ENCODE data around the gene PLXNA4.

Gene PLXNA4

DNA sequence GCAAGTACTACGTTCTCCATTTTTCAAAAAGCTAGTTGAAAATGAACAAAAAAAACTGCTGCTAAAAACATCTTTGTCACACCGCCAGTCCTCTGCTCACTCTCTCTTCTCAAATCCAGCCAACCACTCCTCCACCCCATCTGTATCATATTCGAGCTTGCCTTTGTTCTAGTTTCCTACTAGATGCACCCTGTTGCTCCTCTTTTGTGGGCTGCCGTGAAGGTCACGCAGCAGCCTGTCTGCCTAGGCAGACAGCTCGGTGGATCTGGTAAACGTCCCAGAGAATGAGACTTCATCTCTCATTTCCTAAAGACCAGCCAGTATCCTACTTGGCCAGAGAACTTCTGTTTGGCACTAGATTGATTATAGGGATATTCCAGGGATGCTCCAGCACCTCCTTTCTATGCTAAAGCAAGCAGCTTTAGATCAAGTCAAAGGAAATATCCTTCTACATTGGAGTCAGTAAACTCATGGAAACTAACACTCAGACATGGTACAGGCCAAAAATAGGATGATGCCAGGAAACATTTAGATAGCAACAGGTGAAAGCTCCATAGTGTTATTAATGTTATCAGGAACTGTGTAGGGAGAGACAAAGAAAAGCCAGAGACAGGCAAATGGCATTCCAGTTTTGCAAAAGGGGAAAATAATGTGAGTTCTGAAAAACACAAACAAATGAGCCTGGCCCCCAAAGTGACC, 8.7 kb upstream of the PLXNA4 start:
- DNase-seq: no peak

DNA sequence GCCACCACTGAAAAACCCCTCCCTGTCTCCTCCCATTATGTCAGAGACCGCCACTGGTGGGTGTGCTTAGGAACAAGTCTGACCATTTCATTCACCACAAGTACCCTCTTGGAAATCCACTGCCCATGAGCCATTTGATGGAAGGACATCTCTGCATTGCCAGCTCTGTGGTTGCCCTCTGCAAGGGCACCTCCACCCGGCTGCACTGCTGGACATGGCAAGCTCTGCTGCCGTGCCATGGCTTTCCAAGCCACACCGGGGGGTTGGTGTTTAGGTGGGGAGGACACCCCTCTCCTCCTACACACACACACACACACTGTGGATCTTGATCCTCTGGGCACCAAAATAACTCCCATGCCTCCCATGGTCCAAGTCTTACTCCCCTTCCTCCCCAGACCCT, 5.2 kb upstream of the PLXNA4 start:
- no peak for DNase-seq

DNA sequence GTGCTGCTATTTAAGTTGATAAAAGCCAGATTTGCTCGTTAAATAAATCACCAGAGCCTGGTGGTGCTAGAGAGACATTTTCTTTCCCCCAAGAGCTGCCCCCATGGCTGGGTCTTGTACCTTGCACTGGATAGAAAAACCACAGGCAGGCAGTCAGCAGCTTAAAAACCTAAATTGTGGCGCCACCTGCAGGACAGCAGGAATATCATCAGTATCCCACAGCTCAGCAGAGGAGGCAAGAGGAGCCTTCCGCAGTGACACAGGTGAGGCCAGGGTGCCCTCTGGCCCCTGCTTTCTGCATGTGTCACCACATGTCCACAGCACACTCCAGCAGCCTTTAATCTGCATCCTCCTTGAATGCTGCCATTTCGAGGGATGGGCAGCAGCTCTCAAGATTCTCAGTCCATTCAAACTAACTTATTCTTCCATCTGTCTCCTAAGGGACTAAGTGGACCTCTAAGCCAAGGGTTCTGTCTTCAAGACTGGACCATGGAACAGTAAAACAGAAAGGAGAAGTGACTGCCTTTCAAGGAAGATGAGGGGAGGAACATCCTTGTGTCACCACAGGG, 4.5 kb upstream of the PLXNA4 start:
- peak; percentile 79 for DNase-seq

GRCh38 chr7:132580277-132580676, 4.0 kb upstream of the PLXNA4 start:
- DNase-seq: no peak

DNA sequence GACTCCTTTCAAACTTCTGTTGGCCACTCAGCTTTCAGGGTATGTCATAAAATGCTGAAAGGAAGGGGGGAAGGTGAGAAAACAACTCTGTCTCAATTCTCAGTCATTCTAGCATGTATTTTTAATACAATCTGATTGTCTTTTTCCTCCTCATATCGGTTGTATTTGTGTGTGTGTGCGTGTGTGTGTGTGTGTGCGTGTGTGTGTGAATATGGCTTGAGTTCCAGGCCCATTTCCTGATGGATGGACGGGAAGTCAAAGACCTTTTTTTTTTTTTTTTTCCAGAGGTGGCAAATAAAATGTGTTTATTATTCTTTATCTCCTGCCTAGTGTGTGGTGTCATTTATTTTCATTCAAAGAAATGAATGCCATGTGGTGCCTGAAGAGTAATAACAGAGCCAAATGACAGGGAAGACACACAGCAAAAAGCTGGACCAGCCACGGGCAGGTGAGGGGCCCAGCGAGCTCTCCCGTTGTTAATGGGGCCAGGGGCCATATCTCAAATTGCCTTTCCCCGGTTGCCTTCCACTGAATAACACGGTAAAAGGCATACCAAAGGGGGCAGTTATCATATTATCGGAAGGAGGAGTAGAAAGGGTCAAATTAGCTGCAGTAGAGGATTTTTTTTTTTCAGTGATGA, 3.1 kb upstream of the PLXNA4 start:
- no peak for DNase-seq

DNA sequence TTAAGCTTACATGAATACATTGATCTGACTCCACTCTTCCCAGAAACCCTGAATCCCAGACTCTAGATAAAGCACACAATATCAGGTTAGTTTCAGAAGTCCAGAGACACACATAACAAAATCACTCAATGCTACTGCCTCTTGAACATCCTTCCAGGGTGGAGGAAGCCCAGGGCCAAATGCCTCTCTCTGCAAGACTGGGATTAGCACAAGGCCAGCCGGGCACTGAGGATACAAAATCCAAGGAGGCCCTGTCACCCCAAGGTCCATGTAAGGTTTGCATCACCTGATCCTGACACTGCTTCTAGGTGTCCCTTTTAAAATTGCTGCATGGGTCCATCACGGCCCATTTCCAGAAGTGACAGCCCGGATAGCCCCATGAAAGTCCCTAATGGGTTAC, 2.6 kb upstream of the PLXNA4 start:
- no peak for DNase-seq

DNA sequence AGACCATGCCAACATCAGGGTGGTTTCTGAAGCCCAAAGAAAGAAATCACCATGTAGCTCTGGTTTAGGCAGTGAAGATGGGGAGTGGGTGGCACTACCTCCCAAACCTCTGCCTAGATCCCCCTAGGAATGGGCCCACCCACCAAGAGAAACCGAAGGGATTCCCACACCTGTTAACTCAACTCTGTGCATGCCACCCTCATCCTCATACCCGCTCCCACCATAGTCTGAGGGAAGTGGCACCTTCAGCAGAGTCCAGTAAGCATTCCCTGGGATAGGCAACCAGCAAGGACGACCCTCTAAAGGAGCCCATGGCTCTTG, 1.7 kb upstream of the PLXNA4 start:
- DNase-seq: no peak

GRCh38 chr7:132577206-132578049, 1.2 kb upstream of the PLXNA4 start:
- DNase-seq: peak; percentile 92

GRCh38 chr7:132576721-132577085, 433 bp upstream of the PLXNA4 start:
- no peak for DNase-seq

DNA sequence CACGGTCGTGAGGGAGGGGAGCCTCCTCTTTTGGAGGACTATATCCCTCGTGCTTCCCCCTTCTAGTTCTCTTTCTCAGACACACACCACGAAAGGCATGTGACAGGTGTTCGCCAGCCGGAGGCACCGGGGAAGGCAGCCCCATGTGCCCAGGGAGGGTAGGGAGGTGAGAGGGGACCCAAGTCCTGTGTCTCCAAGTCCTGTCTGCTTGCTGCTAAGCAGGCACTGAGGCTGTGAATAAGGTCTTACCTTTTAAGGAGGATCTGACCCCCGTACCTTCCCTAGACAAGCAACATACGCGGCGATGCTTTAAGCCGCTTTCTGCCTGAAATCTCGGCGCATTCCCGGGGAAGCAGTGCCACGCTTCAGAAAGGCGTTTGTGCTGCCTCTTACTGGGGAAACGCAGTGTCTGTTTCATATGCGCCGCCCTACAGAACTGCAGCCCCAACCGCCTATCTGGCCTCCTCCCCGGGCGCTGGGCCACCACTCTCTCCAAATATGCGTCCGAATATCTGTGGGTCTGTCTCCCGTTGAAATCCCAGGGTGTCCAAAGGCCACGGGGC, 770 bp downstream of the PLXNA4 start:
- DNase-seq: peak; percentile 65

DNA sequence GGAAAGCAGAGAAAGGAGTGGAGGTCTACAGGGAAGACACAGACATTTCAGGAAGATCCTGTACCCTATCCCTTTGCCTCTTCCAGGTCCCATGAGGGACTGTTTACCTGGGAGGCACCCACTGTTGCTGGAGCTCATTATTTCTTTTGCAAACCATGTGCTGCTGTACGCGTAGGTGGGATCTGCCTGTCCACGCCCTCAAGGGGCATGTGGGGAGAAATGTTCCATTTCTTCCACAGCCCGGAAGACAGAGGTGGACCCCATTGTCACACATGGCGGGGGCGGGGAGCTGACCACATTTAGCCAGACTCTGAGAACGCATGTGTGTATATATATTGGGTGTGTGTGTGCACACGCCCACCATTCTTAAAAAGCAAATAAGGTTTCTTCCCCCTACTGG, 2.0 kb downstream of the PLXNA4 start:
- DNase-seq: no peak

DNA sequence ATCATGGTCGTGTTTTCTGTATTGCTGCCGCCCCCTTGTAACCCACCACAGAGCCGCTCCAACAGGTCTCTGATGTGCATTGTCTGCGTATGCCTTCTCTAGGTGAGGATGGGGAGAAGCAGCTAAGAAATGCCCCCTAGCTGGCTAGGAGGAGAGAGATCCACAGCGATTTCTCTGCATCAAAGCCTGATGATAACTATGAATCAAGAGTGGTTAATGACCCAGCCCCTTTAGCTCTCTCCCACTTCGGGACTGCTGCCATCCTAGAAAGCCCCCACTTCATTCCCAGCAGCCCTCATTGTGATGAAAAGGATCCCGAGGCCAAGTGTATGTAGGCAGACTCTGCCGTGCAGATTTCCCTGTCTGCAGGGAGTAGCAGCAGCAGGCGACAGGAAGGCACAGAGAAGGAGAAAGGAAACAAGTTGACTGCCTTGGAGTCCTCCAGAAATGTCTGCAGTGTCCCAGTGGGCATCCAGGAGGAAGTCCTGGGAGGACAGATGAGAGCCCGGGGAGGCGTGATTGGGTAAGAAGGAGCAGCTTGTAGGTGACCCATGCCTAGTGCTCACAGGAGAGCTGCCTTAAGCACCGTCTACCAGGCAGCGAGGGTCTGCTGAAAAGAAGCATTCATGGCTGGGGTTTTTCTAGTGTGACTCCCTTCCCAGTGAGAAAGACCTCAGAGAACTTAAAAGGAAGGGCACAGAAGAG, 2.9 kb downstream of the PLXNA4 start:
- no peak for DNase-seq

- DNase-seq: no peak
Observed at GRCh38 chr7:132572526-132572925, 3.7 kb downstream of the PLXNA4 start.

DNA sequence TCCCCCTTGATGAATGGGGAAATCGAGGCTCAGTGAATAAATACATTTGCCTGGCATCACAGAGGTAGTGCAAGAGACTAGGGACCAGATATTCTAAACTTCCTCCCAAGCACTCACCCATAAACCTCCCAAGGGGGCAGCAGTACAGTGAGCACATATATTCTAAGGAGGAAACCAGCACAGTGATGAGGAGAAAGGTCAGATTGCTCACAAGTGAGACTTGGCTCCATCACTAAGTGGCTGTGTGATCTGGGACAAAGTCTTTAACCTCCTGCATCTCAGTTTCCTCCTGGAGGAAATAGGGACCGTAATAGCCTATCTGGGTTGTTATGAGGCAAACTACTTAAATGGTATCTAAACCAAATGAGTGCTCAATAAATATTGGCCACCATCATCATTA, 4.3 kb downstream of the PLXNA4 start:
- no peak for DNase-seq

GRCh38 chr7:132569884-132570614, 6.2 kb downstream of the PLXNA4 start:
- DNase-seq: no peak

GRCh38 chr7:132568962-132569361, 7.3 kb downstream of the PLXNA4 start:
- DNase-seq: no peak

DNA sequence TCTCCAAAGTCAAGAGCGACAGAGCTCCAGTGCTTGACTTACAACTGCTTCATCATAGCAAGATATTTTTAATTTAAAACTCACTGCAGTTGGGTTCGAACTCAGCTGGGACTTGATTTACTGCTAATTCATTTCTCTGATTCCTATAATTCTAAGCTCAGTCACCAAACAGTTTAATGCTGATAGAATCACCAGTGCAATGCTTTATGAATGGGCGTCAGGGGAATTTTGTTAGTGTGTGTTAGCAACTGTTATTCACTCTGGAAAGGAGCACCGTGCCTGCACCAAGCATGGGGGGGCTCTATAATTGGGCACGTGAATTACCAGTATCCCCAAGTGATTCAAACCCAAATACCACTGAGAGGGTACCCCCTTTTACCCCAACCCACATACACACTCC, 10.4 kb downstream of the PLXNA4 start:
- DNase-seq: no peak

- DNase-seq: no peak
Observed at GRCh38 chr7:132565441-132565840, 10.8 kb downstream of the PLXNA4 start.

- no peak for DNase-seq
Observed at GRCh38 chr7:132564849-132565248, 11.4 kb downstream of the PLXNA4 start.

DNA sequence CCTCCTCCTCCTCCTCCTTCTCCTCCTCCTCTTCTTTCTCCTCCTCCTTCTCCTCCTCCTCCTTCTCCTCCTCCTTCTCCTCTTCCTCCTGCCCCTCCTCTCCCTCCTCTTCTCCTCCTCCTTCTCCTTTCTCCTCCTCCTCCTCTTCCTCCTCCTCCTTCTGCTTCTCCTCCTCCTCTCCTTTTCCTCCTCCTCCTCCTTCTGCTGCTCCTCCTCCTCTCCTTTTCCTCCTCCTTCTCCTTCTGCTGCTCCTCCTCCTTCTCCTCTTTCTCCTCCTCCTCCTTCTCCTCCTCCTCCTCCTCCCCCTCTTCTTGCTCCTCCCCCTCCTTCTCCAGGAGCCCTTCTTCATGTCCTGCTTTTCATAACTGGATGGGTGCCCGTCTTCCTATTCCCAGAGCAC, 12.2 kb downstream of the PLXNA4 start:
- DNase-seq: no peak

GRCh38 chr7:132562690-132563089, 13.6 kb downstream of the PLXNA4 start:
- DNase-seq: no peak

- DNase-seq: no peak
Observed at GRCh38 chr7:132561763-132562162, 14.5 kb downstream of the PLXNA4 start.
